HG03103 (cell line): ENCODE measurements around the gene ANKRD52.
"Not testable (repeated sequence)": the region's sequence is repeated elsewhere in the genome, so short reads cannot be mapped to it uniquely, and the experiment has no call there.

ENCODE experiments used
- ATAC-seq: cut with Tn5 transposase; IDR thresholded peaks from one replicate; pipeline ENCODE4 v1.9.1; 2021; ENCODE audit warnings: low read depth; ENCODE audit not compliant: unreplicated experiment

ANKRD52 gene

DNA sequence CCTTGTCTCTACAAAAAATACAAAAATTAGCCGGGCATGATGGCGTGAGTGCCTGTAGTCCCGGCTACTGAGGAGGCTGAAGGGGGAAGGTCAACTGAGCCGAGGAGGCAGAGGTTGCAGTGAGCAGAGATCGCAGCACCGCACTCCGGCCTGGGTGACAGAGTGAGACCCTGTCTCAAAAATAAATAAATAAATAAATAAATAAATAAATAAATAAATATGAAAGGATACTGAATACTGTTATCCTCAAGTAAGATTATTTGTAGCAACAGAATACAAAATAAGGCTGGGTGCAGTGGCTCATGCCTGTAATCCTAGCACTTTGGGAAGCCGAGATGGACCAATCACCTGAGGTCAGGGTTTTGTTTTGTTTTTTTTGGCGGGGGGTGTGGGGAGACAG lies 38.3 kb downstream of the ANKRD52 start:
- ATAC-seq, result no peak

DNA sequence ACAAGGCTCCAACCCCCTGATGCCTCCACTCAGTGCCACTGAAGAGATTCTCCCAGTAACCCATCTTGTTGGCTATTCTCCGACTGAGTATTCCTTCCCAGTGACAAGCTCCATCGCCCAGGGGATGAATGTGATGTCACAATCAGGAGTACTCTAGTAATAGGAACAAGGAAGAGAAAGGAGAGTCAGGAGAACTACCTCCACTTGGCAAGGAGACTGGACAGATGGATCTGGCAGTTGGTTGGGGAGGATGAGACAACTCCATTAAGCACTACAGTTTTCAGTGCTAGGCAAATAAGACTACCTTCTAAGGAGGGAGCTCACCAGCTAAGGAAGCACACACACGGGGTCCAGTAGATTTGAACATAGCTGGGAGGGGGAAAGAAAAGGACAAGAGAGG lies 41.7 kb downstream of the ANKRD52 start:
- no peak for ATAC-seq

DNA sequence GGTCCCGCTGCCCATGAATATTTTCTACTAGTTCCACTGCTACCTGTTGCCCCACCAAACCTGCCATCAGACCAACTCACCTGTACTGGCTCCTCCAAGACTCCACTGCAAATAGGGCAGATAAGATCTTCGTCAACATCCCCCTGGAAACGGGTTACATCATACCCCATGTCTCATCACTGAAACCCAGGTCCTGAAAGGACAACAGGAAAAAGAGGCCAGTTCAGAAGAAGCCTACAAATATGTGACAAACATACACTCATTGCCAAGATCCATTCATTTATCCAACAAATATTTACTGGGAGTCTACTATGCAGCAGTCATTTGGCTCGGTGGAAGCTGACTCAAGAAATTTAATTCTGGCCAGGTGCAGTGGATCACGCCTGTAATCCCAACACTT lies 44.3 kb downstream of the ANKRD52 start:
- ATAC-seq, result no peak

GRCh38 chr12:56212361-56212760 lies 45.8 kb downstream of the ANKRD52 start:
- no peak for ATAC-seq

- no peak for ATAC-seq
These were observed 50.2 kb downstream of the ANKRD52 start for GRCh38 chr12:56208006-56208405.

- no peak for ATAC-seq
These were observed 51.6 kb downstream of the ANKRD52 start for GRCh38 chr12:56206452-56207166.

- no peak for ATAC-seq
These were observed 52.7 kb downstream of the ANKRD52 start for GRCh38 chr12:56205445-56205844.

GRCh38 chr12:56204275-56204674 lies 53.9 kb downstream of the ANKRD52 start:
- ATAC-seq, result no peak

DNA sequence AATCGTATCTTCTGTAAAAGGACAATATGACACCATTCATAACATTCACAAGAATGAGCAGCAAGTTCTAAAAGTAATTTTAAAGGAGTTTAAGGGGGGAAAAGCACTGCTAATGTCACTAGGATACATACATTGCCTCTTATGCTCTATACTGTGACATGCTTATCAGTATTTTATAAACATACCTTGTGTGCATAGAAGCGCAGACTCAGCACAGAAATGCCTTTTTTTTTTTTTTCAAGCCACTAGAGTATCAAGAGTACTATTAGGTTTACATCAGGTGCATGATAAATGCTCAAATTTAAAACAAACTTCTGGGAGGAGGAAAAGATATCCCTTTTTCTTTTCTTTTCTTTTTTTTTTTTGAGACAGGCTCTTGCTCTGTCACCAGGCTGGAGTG lies 55.3 kb downstream of the ANKRD52 start:
- ATAC-seq, result no peak

GRCh38 chr12:56202366-56202765 lies 55.8 kb downstream of the ANKRD52 start:
- no peak for ATAC-seq

DNA sequence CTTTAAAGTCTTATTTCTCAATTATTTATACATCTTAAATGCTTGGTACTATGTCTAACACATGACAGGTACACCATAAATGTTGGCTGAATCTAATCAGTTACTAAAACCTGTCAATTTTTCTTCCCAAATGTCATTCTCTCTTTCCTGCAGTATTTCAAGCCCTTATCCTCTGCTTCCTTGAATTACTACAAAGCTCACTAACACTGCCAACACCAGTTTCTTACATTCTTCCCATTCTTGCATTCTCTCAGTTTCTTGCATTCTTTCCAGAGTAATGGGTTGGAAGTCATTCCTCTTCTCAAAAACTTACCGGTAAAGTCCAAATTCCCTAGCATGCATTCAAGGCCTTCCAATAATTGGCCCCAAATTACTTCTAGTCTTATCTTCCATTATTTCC lies 59.3 kb downstream of the ANKRD52 start:
- ATAC-seq, result no peak

DNA sequence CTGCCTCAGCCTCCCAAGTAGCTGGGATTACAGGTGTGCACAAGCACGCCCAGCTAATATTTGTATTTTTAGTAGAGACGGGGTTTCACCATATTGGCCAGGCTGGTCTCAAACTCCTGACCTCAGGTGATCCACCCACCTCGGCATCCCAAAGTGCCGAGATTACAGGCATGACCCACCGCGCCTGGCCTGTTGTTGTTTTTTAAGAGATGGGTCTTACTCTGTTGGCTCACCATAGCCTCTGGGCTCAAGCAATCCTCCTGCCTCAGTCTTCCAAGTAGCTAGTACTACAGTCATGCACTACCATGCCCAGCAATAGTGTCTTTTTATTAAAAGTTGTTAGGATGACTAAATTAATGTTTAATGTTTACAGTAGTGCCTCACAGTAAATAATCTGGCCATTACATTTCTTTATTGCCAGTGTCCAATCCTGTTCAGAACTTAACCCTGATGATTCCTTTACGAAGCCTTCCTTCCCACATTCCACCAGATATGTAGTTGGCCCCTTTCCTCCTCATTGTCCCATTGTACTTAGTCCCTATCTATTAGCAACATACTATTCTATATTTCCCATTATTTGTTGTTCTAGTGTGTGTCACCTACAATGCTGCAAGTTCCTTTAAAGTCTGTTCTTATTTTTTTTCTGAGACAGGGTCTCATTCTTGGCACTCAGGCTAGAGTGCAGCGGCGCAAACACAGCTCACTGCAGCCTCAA lies 60.1 kb downstream of the ANKRD52 start:
- no peak for ATAC-seq

GRCh38 chr12:56196818-56197550 lies 61.2 kb downstream of the ANKRD52 start:
- not testable (repeated sequence) for ATAC-seq

GRCh38 chr12:56193025-56193578 lies 65.1 kb downstream of the ANKRD52 start:
- ATAC-seq, result no peak

- no peak for ATAC-seq
These were observed 65.6 kb downstream of the ANKRD52 start for GRCh38 chr12:56192582-56192981.

GRCh38 chr12:56190695-56191155 lies 67.5 kb downstream of the ANKRD52 start:
- no peak for ATAC-seq

DNA sequence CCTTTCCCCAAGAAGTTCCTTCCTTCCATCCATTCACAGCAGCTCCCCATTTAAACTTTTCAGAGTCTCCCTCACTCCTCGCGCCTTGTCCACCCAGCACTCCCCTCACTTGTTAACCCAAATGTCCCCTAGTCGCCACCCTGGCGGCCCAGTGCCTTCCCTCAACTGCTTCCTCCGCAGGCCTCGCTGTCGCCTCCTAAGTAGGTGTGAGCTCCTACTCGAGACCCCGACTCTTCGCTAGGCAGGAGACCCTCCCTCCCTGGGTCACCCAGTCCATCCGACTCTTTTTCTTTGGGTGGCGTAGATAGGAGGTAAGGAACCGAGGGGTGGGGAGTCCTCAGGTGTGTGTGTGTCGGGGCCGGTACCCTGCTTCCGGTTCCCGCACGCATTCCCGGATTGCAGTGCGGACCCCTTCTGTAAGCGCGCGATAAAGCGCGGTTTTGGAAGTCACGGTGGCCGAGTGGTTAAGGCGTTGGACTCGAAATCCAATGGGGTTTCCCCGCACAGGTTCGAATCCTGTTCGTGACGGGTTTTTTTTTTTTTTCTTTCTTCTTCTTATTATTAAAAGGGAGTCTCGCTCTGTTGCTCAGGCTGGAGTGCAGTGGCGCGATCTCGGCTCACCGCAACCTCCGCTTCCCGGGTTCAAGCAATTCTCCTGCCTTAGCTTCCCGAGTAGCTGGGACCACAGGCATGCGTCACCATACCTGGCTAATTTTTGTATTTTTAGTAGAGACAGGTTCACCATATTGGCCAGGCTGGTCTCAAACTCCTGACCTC lies 68.1 kb downstream of the ANKRD52 start:
- ATAC-seq, result peak; percentile 34

GRCh38 chr12:56189099-56189917 lies 68.9 kb downstream of the ANKRD52 start, which contains the start of gene SMARCC2:
TSS of gene SMARCC2 (minus strand) at chr12:56189483. CDS start at chr12:56189461, 22 bp downstream.
- peak; percentile 71 for ATAC-seq

DNA sequence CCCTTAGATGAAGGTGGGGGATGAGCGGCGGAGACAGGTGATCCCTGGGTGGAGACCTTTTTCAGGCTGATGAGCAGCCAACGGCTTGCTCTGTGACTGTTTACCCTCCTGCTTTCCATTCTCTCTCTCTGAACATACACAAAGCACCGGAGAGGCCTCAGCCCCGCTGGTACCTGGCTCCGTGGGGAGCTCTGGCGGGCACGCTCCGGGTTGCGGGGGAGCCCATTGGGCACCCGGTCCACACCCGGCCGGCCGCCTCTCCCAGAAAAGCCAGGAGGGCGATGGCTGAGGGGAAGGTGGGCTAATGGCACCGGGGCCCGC lies 69.4 kb downstream of the ANKRD52 start:
- no peak for ATAC-seq
